T-helper 22 cell (primary cell): Measurements from ENCODE around the gene MAF.

ENCODE experiments used
- DNase-seq: peaks from one replicate; pipeline ENCODE4 v3.0.0-alpha.2; 2020; ENCODE audit warnings: low read depth

MAF gene

DNA sequence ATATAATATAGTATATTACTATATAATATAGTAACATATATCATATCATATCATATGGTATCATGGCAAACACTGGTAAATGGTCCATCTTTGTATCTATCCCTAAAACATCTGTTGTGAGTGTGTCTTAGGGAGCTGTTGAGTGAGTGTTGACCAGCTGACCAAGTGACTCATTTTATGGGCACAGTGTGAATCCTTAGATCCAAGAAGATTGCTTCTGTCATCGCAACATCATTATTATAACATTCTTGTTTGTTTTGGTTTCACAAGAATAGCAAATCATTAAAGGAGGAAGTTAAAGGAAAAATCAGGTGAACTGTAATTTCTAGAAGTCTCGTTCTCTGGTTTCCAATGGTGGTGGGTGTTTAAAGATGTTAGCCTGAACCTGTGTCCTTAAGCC is 11.7 kb upstream of the MAF start:
- no peak for DNase-seq

DNA sequence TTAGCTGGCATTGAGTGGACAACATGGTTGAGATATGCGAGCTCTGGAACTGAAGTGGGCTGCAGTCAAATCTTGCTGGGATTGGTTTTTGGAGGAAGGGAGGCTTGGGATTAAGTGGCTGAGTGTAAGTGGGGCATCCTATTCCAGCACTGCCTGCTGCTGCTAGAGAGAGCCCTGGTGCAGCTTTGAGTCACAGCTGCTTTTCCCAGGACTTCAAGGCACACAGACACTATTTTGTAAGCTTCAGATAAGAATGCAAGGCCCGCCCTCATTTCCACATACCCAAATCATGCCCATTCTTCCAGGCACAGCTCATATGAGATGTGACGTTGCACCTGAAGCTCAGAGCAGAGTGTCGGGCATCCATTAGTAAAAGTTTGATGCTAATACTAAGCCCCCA is 10.2 kb upstream of the MAF start:
- DNase-seq = no peak

DNA sequence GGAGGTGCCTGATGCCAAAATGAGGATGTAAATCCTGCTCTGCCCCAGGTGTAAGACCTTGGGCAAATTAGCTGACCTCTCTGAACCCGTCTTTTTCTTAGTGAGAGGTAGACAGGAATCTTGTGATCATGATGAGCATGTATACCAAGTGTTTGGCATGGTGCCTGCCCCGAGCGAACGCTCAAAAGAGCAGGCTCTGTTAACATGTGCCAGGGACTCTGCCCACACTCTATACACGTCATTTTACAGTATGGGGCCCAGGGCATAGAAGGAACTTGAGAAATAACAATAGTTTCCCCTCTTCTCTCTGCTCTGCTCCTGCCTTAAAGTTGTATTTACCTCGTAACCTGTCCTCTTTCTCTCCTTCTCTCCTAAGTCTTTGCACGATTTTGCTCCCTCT is 9.3 kb upstream of the MAF start:
- DNase-seq = no peak

DNA sequence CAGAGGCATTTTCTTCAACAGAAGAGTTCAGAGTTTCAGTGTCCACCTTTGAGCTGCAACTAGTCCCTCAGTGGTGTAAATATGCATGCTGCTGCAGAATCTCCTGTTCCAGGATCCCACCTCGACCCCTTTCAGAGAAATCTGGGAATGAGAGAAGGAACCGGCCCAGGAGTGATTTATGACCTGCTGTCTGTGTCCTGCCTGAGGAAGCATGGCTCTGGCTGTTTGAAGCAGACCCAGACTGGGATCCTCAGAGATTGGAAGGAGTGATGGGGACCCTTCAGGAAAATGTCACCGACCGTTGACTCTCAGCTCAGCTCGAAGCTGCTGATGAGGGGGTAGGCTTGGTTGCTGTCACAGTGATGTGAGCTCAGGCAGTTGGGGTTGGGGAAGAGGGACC is 8.4 kb upstream of the MAF start:
- no peak for DNase-seq

DNA sequence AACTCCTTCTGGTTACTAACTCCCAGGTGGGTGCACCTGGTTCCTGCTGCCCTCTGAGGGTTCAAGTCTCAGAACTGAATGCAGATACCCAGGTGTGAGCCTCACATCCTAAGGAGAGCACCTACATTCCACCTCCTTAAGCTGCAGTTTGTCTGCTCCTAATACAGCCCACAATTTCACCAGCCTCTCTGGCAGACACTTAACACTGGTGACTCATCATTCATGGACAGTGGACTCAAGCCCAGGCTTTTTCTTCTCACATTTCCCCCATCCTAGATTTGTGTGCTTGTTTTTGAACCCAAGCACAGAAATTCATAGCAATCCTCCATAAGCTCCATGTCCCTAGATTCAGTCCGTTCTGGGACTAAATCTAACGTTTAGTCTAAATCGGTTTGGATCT is 7.0 kb upstream of the MAF start:
- DNase-seq = no peak

DNA sequence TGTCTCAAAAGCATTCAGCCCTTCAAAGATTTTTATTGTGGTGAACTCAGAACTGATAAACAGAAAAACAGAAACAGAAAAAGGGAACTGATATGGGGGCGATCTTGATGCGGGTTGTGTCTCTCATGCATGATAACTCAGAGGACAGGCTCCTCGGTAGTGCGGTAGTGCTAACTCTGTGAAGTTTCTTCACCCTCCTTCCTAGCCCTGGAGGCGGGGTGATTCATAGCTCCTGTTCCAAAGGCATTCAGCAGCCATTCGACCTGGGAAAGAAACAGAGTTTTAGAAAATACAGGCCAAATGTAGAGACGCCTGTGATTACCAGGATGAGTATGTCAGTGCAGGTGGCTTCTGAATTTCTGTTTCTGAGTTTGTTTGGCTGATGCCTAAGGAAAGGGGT is 5.5 kb upstream of the MAF start:
- DNase-seq = no peak

DNA sequence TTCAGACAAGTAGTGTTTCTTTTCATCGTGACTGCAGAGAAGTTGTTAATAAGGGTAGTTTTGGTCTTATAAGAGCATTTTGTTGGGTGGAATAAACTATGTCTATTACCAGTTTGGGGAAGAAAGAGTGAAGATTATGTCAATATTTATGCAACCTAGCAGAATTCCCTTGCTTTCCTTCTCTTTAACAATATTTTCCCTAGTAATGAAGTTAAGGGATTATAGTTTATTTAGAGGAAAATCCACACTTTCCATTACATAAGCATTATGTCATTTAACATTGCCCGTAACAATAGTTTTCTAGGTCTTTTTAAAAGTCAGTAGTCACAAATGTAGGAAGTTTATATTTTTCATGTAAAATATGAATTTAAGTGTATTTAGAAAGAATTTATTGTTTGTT is 2.5 kb upstream of the MAF start:
- DNase-seq = no peak

DNA sequence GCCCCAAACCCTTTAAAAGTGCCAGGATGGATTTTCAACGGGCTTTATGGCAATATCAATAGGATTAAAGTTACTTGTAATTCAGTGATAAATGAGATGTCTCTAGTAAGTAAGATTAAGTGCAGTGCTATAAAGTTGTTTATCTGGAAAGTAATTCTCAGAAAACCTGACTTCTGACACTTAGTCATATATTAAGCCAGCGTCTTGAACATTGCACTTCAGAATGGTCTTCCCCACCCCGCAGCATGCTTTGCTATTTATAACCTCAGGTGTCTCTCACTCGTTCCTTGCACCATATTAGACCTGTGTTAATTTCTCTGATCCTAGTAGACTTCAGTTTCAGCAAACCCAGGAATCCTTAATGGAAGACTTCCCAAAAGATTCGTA is 2.1 kb upstream of the MAF start:
- DNase-seq = no peak

DNA sequence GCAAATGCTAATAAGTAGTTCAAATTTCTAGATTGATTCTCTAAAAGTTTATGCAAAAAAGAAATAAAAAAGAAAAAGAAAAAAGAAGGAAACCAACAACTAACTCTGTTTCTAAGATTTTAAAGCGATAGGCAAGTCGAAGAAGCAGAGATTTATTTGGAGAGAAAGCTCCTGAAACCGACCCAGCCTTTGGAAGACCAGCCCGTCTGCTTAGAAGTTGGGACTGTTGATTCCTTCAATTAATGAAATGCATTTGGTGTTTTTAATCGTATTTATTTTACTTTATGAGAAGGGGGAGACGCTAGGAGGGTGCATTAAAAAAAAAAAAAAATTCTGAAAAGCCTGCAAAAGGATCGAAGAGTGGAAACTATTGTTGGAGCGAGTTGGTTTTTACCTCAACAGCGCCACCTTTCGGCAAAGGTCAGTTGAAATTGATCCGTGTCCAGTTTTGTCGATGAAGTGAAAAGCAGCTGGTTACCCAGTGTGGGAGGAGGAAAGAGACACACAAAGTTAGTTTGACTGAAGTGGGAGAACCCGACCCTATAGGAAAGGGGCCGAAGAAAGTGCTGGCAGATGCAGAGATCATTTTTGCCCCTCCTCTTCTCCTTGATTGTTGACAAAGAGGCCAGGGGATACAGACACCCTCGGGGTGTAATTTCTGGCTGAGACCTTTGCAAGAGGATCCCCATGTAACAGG is 1.5 kb upstream of the MAF start:
- peak; percentile 65 for DNase-seq

DNA sequence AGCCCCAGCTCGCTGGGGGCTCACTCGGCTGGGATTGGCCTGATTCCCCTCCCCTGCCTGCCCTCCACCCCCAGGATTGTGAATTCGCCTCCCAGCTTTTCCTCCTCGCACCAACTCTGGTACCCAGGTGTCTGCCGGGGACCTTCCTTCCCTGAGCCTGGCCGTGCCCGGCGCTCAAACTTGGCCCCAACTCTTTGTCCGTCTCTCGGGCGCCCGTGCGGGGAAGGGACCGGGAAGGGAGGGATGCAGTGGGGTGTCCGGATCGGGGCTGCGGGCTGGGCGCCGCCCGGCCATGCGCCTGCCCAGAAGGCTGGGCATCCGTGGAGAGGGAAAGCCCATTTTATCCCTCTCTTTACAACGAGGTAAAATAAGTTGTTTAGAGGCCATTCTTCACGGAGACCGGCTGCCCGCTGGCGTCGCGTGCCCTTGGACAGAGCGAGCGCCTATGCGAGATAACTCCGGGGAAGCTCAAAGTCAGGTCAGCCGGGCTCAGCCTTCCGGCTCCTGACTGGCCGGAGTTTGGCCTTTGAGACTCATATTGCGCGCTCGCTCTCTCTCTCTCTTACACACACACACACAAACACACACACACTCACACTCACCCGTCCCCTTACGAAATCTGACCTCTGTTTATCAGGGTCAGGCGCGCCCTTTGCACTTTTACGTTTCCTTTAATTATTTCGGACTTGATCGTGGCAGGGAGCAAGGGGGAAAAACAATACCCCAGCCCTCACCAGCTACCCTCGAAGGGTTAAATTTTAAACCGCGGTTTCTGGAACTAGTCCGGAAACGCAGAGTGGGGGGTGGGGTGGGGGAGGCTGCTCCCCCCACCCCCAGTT is 774 bp upstream of the MAF start:
- DNase-seq = peak; percentile 34

DNA sequence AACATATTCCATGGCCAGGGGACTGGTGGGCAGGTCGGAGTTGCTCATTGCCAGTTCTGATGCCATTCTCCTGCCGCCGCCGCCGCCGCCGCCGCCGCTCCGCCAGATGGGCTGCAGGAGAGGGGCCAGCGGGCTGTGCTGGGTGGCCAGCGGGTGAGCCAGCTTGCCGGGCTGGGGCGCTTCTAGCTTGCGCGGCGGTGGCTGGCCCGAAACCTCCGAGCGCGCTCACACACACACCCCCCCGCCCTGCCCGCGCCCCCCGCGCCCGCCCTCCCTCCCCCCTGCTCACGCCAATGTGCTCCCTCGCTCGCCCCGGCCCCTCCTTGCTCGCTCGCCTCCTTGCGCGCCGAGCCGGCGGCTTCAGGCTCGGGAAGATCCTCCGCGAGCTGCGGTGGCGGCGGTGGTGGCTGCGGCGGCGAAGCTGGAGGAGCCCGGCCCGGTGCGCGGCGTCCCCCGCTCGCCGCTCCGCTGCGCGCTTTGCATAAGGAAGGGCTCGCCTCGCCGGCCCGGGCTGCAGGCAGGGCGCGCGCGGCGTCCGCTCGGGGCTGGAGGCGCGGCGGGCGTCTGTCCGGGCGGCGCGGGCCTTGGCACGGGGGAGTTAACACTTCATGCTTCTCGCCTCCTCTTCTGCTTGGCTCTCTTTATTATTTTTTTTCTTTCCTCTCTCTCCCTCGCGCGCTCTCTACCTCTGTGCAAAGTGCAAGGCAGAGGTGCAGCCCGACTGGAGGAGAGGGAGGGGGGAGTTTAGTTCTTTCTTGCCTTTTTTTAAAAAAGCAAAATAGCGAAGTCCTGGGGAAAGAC is 500 bp downstream of the MAF start:
- peak; percentile 46 for DNase-seq

DNA sequence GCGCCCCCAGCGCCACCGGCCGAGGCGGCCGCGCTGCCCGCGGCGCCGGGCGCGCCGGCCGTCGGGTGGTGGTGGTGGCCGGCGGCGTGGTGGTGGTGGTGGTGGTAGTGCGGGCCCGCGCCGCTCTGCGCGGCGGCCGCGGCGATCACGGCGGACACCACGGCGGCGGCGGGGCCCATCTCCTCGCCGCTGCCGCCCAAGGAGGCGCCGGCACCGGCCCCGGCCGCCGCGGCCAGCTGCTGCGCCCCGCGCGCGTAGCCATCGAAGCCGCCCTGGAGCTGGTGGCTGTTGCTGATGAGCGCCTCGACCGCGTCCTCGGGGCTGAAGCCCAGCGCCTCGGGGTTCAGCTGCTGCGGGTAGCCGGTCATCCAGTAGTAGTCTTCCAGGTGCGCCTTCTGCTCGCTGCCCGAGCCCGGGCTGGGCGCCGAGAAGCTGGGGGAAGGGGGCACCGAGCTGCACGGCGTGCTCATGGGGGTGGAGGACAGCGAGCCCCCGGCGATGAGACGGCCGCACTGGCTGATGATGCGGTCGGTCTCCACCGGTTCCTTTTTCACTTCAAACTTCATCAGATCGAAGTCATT is 1.2 kb downstream of the MAF start:
- DNase-seq = no peak

DNA sequence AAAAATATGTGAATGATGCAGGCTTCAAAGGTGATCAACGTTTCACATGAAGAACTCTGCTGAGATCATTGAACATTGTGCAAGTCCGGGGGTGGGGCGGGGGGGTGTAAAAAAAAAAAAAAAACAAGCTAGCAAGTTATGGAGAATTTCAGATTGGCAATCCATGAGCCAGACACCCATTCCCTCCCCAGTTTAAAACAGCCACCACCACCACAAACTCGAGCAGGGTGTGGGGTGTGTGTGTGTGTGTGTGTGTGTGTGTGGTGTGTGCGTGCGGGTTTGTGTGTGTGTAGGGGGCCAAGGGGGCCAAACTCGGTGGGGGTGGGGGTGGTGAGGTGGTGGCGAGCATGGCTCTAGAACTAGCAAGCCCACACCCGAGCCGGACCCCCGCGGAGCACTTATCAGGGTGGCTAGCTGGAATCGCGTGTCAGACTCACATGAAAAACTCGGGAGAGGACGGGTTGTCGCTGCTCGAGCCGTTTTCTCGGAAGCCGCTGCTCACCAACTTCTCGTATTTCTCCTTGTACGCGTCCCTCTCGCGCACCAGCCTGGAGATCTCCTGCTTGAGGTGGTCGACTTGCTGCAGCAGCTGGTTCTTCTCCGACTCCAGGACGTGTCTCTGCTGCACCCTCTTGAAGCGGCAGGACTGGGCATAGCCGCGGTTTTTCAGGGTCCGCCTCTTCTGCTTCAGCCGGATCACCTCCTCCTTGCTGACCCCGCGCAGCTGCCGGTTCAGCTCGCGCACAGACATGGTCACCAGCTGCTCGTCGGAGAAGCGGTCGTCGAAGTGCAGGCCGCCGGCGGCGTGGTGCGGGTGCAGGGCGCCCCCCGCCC is 2.0 kb downstream of the MAF start:
- no peak for DNase-seq

DNA sequence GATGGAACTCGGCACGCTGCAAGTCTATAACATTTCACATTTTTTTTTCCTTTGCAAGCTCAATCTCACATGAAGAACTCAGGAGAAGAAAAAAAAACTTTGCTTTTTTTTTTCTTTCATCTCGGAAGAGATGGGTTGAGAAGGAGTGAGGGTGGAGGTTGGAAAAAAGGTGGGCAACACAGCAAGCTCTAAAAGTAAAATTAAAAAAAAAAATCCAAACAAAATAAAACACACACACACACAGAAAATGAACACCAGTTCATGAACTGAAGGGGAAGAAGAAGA is 2.5 kb downstream of the MAF start:
- DNase-seq = no peak

DNA sequence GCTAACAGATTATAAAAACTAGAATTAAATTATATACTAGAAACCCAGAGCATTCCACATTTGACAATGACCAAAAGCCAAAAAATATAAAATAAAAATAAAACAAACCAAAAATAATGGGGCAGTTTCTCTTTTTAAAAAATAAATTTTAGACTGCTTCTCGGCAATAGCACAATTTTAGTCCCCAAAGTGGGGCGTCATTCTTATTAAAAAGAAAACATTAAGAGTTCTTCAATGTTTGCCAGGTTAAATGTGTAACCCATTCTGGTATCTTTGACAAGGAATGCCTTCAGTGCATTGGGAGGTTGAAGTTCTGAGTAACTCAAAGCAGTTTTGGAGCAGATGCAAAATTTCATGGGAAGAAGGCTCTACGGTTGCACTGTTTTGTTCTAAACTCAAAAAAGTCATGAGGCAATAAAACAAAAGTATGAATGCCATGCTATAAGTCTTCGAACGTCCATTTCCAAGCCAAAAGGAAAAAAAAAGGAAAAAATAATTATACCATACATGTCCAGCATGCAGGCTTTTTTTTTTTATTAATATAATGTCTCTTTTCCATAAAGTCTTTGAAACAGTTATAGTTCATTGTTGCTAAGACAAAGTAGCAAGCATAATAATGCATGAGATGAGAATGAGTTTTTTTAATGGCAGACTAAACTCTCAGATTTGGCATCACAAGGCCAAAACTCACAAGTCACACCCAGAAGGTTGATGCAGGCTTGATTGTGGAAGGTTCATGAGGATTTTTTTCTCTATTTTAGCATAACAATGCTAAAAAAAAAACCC is 3.1 kb downstream of the MAF start:
- no peak for DNase-seq

DNA sequence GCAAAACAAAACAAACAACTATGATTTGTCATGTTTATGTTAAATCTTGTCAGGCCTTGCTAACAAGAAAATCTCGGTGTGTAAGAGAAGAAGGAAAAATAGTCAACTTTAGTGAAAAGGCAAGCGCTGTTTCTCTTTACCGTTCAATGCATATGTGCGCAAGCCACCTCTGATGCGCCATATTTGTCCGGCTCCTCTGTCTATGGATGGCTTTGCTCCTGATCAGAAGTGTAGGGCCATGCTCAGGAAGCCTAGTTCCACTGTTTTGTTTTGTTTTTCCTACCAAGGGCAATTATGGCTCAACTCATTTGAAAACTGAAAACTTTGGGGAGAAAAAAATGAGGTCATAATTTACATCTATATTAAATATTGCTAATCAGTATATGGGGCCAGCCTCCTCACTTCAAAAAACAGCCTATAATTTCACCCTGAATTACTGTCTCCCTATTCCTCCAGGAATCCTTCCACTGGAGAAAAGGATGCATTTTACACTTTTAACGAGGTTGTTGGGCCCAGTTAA is 4.5 kb downstream of the MAF start:
- no peak for DNase-seq

DNA sequence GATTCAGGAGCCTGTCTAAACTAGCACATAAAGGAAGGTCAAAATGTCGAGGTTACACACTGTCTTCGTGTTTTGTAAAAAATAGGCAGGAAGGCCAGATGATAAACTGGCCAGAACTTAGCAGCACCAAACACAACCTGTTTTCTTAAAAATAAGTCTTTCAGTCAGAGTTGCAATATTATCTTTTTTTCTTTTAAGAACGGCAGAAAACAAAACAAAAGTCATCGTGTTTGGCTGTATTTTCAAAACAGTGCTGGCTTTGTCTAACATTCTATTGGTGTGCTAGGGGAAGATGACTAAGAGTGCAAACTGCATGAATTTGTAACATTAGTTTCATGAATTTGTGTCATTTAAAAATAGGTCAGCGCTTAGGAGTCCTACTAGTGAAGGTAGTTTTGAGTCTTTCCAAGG is 5.3 kb downstream of the MAF start:
- no peak for DNase-seq

DNA sequence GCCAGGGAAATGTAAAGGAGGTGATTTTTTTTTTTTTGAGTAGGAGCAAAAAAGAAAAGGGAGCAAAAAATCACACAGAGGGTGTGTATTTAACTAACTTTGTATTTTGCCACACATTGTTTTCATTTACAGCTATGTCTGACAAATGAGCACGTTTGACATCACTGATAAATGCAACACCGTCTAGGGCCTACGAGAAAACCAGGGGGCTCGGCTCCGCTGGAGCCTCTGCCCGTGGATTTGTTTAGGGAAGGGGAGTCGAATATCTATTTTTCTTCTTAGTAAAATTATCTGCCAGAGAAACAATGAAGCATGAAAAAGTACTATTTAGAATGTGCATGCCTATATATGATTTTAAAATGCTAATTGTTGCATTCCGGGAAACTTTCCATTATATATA is 6.8 kb downstream of the MAF start:
- DNase-seq = no peak

DNA sequence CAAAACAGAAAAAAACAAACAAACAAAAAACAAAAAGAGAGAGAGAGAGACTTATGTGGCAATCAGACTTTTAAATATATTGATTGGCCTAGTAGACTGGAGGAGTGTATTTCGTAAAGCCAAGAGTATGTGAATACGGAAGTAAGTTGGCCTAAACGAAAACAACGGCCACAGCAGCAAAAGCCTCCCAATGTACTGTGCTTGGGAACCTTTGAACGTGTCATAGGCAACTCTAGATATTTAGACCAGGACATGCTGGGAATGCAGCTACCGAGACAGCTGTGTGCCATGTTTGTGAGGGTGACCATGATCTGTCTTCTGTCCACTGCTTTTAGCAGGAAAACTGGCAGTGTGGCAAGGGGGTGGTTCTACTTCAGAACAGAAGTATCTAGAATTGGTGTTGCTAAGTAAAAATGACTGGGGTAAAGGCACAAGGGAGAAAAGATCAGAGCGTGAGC is 7.4 kb downstream of the MAF start:
- no peak for DNase-seq

DNA sequence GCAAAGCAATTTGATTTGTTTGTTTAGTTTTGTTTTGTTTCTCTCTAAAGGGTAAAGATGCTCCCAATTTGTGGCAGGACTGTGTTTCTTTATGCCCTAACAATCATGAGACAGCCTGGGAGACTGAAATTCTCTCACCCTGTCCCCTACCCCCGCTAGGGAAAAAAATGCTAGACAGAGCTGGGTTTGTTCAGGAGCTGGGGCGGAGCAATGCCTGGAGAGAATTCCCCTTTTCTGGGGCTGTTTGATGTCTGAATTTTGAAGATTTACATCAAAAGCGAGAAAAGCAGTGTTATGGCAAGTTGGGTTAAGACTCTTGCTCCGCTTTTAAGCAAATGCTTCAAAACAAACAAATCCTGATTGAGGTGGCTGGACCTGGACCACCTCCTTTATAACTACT is 8.4 kb downstream of the MAF start:
- no peak for DNase-seq

DNA sequence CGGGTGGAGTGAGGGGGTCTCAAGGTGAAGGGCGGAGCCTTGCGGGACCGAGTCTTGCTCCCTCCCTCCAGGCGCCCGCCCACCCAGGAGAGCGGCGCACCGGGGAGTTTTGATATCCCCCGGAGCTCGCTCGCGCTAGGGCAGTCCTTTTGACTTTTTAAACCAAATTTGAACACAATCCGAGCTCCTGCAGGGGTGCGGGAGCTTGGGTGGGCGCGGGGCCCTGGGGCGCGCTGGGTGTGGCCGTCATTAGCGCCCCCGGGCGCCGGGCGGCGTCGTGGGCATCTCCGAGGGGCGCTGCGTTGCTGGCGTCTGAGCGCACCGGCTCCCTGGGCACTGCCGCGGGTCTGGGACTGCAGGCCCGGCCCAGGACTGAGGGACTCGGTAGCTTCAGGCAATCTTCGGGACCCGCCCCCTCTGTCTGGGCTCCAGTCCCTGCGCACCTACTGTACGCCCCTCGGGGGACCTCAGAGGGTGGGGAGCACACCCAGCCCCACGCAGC is 10.9 kb downstream of the MAF start:
- no peak for DNase-seq
